Activated B cell treated with CpG ODN at 0.5 μM for 24 hours (primary cell): ENCODE data around the gene CNOT10. TPM values are rescaled to one million over a fixed set of nuclear protein-coding genes. Genes with fewer than 3 reads are reported as not detected.

Experiments
- ATAC-seq: fragments of 200-7000 bp; cut with Tn5 transposase; one replicate; pipeline ENCODE4 v1.10.0; 2021; ENCODE audit warnings: low read depth, mild to moderate bottlenecking, moderate library complexity
- CTCF ChIA-PET: fragments of 350-600 bp; sonication (Branson Sonifier 250); formaldehyde crosslinking; loops from one replicate; lab custom pipeline; 2021; ENCODE audit warnings: antibody characterized with exemption; lab: Charles Lee
- POLR2A ChIA-PET: fragments of 350-600 bp; sonication (Branson Sonifier 250); formaldehyde crosslinking; loops from one replicate; lab custom pipeline; 2021; ENCODE audit warnings: antibody characterized with exemption; lab: Charles Lee
- DNase-seq: peaks from one replicate; pipeline ENCODE4 v3.0.0; 2022
- H3K27ac Mint-ChIP-seq: one replicate; pipeline ENCODE4 v1.8.0; 2020; ENCODE audit warnings: mixed read lengths
- H3K27me3 Mint-ChIP-seq: one replicate; pipeline ENCODE4 v1.8.0; 2021; ENCODE audit warnings: mixed read lengths
- H3K36me3 Mint-ChIP-seq: one replicate; pipeline ENCODE4 v1.8.0; 2021; ENCODE audit warnings: low read depth, mixed read lengths
- H3K4me1 Mint-ChIP-seq: one replicate; pipeline ENCODE4 v1.8.0; 2021; ENCODE audit warnings: mixed read lengths
- H3K4me3 Mint-ChIP-seq: one replicate; pipeline ENCODE4 v1.8.0; 2020; ENCODE audit warnings: mild to moderate bottlenecking, mixed read lengths
- H3K9me3 Mint-ChIP-seq: one replicate; pipeline ENCODE4 v1.8.0; 2020; ENCODE audit warnings: mixed read lengths
- intact Hi-C: fragments of 100-400 bp; cut with micrococcal nuclease; formaldehyde crosslinking; loops from one replicate; pipeline ENCODE4 v1.15.1; 2024
- total RNA-seq: library from RNA; stranded (reverse); gene quantifications from 2 replicates; pipeline ENCODE4 v1.2.3, GENCODE V29; 2022
- TF ChIP-seq, protein P1 (sequence below): fragments of 200-600 bp; IDR thresholded peaks from one replicate; pipeline ENCODE4 v1.8.0; 2022; ENCODE audit warnings: antibody characterized with exemption, mild to moderate bottlenecking

CNOT10 gene
- total RNA-seq, 1 donor from 2014 or later: 48.0 TPM

GRCh38 chr3:32675164-32675563 is 9.8 kb upstream of the CNOT10 start:
- Mint-ChIP-seq H3K4me3 (no peak overlapping the region), H3K4me1 (no peaks in the 10 kb centered on the region), H3K36me3 (no peaks in the 10 kb centered on the region), H3K9me3 (no peaks in the 10 kb centered on the region), H3K27ac (no peak overlapping the region), H3K27me3 (peaks cover 2% of the 10 kb centered on the region)
- TF ChIP-seq, protein P1, sequence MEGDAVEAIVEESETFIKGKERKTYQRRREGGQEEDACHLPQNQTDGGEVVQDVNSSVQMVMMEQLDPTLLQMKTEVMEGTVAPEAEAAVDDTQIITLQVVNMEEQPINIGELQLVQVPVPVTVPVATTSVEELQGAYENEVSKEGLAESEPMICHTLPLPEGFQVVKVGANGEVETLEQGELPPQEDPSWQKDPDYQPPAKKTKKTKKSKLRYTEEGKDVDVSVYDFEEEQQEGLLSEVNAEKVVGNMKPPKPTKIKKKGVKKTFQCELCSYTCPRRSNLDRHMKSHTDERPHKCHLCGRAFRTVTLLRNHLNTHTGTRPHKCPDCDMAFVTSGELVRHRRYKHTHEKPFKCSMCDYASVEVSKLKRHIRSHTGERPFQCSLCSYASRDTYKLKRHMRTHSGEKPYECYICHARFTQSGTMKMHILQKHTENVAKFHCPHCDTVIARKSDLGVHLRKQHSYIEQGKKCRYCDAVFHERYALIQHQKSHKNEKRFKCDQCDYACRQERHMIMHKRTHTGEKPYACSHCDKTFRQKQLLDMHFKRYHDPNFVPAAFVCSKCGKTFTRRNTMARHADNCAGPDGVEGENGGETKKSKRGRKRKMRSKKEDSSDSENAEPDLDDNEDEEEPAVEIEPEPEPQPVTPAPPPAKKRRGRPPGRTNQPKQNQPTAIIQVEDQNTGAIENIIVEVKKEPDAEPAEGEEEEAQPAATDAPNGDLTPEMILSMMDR: no peak
- DNase-seq (no peak), ATAC-seq (no peak)
- ChIA-PET POLR2A (interaction anchor here (1.3 kb wide), 1 partner anchor 10 kb away, joined by 3 read pairs; the partner anchor contains the start of gene CNOT10), CTCF (no interaction called here)
- intact Hi-C loops: no loop called here

GRCh38 chr3:32675650-32676049 is 9.3 kb upstream of the CNOT10 start:
- ATAC-seq (no peak), DNase-seq (no peak)
- Mint-ChIP-seq H3K27me3 (peaks cover 2% of the 10 kb centered on the region), H3K36me3 (no peaks in the 10 kb centered on the region), H3K4me1 (no peaks in the 10 kb centered on the region), H3K9me3 (no peaks in the 10 kb centered on the region), H3K4me3 (no peak overlapping the region), H3K27ac (no peak overlapping the region)
- TF ChIP-seq, protein P1: no peak
- intact Hi-C loops: no loop called here
- POLR2A ChIA-PET: interaction anchor here (1.3 kb wide), 1 partner anchor 9 kb away, joined by 3 read pairs; the partner anchor contains the start of gene CNOT10
- CTCF ChIA-PET: no interaction called here

- H3K27me3 Mint-ChIP-seq: peaks cover 2% of the 10 kb centered on the region
- TF ChIP-seq, protein P1: no peak
- intact Hi-C loops: no loop called here
- ATAC-seq (no peak), DNase-seq (no peak)
- no peak overlapping the region for H3K4me3 Mint-ChIP-seq
- peaks cover 22% of the 10 kb centered on the region for H3K4me1 Mint-ChIP-seq
- H3K27ac Mint-ChIP-seq: no peak overlapping the region
- H3K9me3 Mint-ChIP-seq: no peaks in the 10 kb centered on the region
- CTCF ChIA-PET: no interaction called here
- POLR2A ChIA-PET: no interaction called here
- H3K36me3 Mint-ChIP-seq: peaks cover 2% of the 10 kb centered on the region
Measured at GRCh38 chr3:32681811-32682210, 3.2 kb upstream of the CNOT10 start.

DNA sequence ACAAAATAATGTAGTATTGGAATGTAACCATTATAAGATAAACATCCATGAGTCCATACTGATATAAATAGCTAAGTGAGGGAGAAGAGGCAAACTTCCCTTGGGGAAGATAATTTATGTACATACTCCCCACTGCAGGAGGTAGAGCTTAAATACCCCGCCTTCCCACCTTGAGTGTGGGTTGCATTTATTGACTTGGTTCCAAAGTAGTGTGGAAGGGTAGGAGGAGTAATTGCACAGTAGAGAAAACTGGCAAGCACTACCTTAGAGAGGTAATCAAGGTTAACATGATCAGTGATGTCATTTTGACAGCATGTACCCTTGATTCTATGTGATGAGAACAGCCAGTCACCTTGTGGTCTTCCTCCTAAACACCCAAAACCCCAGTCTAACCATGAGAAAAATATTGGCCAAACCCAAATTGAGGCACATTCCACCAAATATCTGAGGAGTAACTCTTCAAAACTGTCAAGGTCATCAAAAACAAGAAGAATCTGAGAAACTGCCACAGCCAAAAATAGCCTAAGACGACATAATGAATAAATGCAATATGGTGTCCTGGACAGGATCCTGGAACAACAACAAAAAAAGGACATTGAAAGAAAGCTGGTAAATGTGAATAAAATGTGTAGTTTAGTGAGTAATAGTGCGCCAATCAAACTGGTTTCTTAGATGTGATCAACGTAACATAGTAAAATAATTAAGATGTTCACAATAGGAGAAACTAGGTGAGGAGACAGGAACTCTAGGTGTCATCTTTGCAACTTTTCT is 774 bp upstream of the CNOT10 start:
- Mint-ChIP-seq H3K9me3 (no peaks in the 10 kb centered on the region), H3K27ac (peak overlapping the region; percentile 87), H3K27me3 (no peaks in the 10 kb centered on the region), H3K4me1 (peaks cover 31% of the 10 kb centered on the region), H3K4me3 (peak overlapping the region; percentile 93), H3K36me3 (peaks cover 11% of the 10 kb centered on the region)
- DNase-seq (no peak), ATAC-seq (no peak)
- CTCF ChIA-PET: interaction anchor here (1.5 kb wide), 1 partner anchor 308 kb away, joined by 3 read pairs; no protein-coding TSS in a partner anchor
- TF ChIP-seq, protein P1: no peak
- intact Hi-C loops: loop anchor here (2.0 kb wide), 1 partner anchor 291 kb away; no protein-coding TSS in a partner anchor
- POLR2A ChIA-PET: interaction anchor here (0.9 to 1.5 kb wide), 5 partner anchors 9 to 245 kb away, joined by 3 to 6 read pairs (median 5); partner anchors contain the start of gene CMTM6
